ENCODE measurements around the gene EFHC1.

GRCh38 chr6:52416629-52417151 lies 3.5 kb upstream of the EFHC1 start:
- TF ChIP-seq POLR2AphosphoS5 (IDR thresholded peaks at IDR 0.05; ENCODE audit: borderline replicate concordance, low read depth, low read length): no peak
- TF ChIP-seq EZH2 (IDR thresholded peaks at IDR 0.05): no peak

All from SK-N-MC (cell line).